Astrocyte (in vitro differentiated cells and primary cell): ENCODE results near the gene P3H3.

Source experiments
- CTCF ChIP-seq: IDR thresholded peaks from 2 replicates; pipeline ENCODE4 v1.5.1; 2011; ENCODE audit warnings: low read depth, mild to moderate bottlenecking, inconsistent platforms, low read length, moderate library complexity; ENCODE audit not compliant: insufficient read depth
- EZH2 ChIP-seq: IDR thresholded peaks from 2 replicates; pipeline ENCODE4 v1.6.1; 2012; ENCODE audit warnings: mild to moderate bottlenecking, low read length, inconsistent platforms; ENCODE audit not compliant: insufficient read depth

GRCh38 chr12:6782119-6782518 is 46.1 kb upstream of the P3H3 start:
- TF ChIP-seq CTCF (no peak), EZH2 (no peak)
